GM19395 (cell line): ENCODE results near the gene SCGB2A2.

Experiments
- ATAC-seq: cut with Tn5 transposase; IDR thresholded peaks from one replicate; pipeline ENCODE4 v1.9.1; 2021; ENCODE audit warnings: mild to moderate bottlenecking, moderate library complexity; ENCODE audit not compliant: unreplicated experiment

The SCGB2A2 gene

DNA sequence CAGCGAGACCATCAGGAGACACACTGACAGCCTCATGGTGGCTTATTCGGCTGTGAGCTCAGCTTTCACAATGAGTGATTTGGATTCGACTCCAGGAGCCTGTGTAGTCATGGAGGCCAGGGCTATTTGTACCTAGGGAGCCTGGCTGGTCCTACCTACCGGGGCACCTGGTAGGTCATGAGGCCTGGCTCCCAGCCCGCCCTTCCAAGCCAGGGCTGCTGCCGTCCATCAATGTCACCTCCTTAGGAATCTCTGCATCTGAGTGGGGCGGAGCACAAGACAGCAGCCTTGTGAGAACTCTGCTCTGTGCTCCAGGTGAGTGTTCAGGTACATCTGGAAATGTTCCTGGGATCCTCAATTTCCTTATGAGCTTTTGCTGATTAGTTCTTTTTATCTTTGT, 29.0 kb downstream of the SCGB2A2 start, which contains the start of gene SCGB1D4:
Gene SCGB1D4 (minus strand): TSS at position 101 of the 400 bp plus-strand sequence. CDS start 65 bp downstream, at position 36.
- no peak for ATAC-seq

DNA sequence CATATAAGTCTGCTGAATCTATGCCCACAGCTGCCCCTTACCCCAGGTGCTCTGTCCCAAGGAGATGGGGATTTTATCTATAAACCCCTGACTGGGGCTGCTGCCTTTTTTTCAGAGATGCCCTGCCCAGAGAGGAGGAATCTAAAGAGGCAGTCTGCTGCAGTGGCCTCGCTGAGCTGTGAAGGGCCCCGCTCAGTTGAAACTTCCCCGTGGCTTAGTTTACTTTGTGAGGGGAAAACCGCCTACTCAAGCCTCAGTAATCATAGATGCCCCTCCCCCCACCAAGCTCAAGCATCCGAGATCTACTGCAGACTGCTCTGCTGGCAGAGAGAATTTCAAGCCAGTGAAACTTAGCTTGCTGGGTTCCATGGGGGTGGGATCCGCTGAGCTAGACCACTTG, 36.3 kb downstream of the SCGB2A2 start:
- ATAC-seq = no peak

DNA sequence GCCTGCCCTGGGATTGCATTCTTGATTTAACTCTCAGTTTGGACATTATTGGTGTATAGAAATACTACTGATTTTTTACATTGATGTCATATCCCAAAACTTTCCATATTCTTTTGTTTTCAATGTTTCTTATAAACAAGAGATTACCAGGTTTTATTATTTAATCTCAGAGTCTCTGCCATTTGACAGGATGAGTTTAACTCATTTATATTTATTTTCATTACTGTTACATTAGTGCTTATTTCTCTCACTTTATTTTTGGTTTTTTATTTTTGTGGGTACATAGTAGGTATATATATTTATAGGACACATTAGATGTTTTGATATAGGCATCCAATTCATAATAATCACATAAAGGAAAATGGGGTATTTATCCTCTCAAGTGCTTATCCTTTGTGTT, 38.0 kb downstream of the SCGB2A2 start:
- ATAC-seq = no peak

DNA sequence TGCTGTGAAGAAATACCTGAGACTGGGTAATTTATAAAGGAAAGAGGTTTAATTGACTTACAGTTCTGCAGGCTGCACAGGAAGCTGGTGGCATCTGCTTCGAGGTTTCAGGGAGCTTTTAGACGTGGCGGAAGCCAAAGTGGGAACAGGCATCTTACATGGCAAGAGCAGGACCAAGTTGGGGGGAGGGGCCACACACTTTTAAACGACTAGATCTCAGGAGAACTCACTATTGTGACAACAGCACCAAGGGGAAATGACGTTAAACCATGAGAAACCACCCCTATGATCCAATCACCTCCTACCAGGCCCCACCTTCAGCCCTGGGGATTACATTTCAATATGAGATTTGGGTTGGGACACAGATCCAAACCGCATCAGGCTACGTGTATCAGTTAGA, 40.0 kb downstream of the SCGB2A2 start:
- ATAC-seq = no peak

DNA sequence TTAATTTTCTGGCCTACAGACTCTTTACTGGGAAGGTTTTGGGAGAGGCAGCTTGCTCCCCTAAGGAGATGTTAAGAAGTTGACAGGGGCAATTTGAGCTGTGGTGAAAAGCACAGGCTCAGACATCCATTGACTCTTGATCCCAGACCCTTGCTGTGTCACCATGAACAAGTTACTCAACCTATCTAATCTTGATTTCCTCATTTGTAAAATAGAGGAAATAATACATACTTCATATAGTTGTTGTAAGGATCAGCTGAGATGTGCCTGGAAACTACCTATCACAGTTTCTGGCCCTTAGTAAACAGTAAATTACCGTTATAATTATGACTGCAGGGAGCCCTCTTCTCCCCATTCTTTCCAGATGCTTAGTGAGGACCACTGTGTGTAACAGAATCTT, 45.5 kb downstream of the SCGB2A2 start:
- no peak for ATAC-seq

DNA sequence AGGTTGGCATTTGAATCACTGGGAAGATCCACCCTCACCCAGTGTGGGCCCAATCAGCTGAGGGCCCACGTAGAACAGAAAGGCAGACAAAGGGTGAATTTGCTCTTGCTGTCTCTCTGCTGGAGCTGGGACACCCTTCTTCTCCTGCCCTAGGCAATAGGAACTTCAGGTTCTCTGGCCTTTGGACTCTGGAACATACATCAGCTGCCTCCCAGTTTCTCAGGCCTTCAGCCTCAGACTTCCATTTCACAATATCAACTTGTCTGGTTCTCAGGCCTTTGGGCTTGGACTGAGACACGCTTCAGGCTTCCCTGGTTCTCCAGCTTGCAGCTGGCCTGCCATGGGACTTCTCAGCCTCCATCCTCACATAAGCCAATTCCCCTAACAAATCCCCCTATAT, 52.6 kb downstream of the SCGB2A2 start:
- ATAC-seq = no peak
